B cell (primary cell): ENCODE measurements around the gene METTL27. TPM values are rescaled to one million over a fixed set of nuclear protein-coding genes. Genes with fewer than 3 reads are reported as not detected.

ENCODE experiments used
- ATAC-seq: fragments of 200-7000 bp; cut with Tn5 transposase; one replicate; pipeline ENCODE4 v1.10.0; 2021; ENCODE audit warnings: low read depth, mild to moderate bottlenecking, moderate number of reproducible peaks, moderate library complexity
- CTCF ChIA-PET: fragments of 350-600 bp; sonication (Branson Sonifier 250); formaldehyde crosslinking; loops from one replicate; lab custom pipeline; 2021; ENCODE audit warnings: antibody characterized with exemption, inconsistent platforms; lab: Charles Lee
- POLR2A ChIA-PET: fragments of 350-600 bp; sonication (Branson Sonifier 250); formaldehyde crosslinking; loops from one replicate; lab custom pipeline; 2021; ENCODE audit warnings: antibody characterized with exemption; lab: Charles Lee
- DNase-seq: peaks from one replicate; pipeline ENCODE4 v3.0.0; 2013
- H2AFZ ChIP-seq: 2 replicates; pipeline ENCODE4 v1.6.1; 2012; ENCODE audit warnings: mild to moderate bottlenecking, low read depth, low read length; ENCODE audit not compliant: insufficient read depth, poor library complexity, severe bottlenecking
- H3K27ac ChIP-seq, 2 donors: 1 replicate in 1 of 2; 2 replicates in 1 of 2; pipeline ENCODE4 v1.5.1; 2012 to 2013; ENCODE audit warnings: low read length in 2 of 2, mild to moderate bottlenecking in 2 of 2, moderate library complexity in 1 of 2
- H3K27me3 ChIP-seq, 4 experiments: fragments of 200-600 bp in 1 of 4; sonication (generic) in 1 of 4; replicated peaks in 1 of 4; 1 replicate in 2 of 4; 2 replicates in 2 of 4; pipeline versions ENCODE4 v1.6.1 to v1.7.0; 2013 to 2016; ENCODE audit warnings: low read length in 3 of 4, mild to moderate bottlenecking in 2 of 4, mixed read lengths in 1 of 4, moderate library complexity in 1 of 4; ENCODE audit not compliant: insufficient read depth in 4 of 4, control insufficient read depth in 3 of 4; ENCODE audit errors: control extremely low read depth in 1 of 4
- H3K36me3 ChIP-seq, 2 experiments: replicated peaks in 1 of 2; 1 replicate in 1 of 2; 2 replicates in 1 of 2; pipeline versions ENCODE4 v1.6.1 to v1.7.1; 2013; ENCODE audit warnings: low read length in 1 of 2; ENCODE audit not compliant: insufficient read depth in 2 of 2, control insufficient read depth in 1 of 2; ENCODE audit errors: control extremely low read depth in 1 of 2, extremely low read depth in 1 of 2
- H3K4me1 ChIP-seq, 2 donors: fragments of 200-600 bp in 1 of 2; sonication (generic) in 1 of 2; 1 replicate in 1 of 2; 2 replicates in 1 of 2; pipeline versions ENCODE4 v1.5.1 to v1.6.1; 2013 to 2017; ENCODE audit warnings: low read length in 2 of 2; ENCODE audit not compliant: control insufficient read depth in 2 of 2, insufficient read depth in 2 of 2
- H3K4me2 ChIP-seq: replicated peaks from 2 replicates; pipeline ENCODE3; 2012; ENCODE audit warnings: mild to moderate bottlenecking, low read depth, low read length; ENCODE audit not compliant: poor library complexity, severe bottlenecking
- H3K4me3 ChIP-seq, 5 experiments: fragments of 200-600 bp in 1 of 5; sonication (generic) in 1 of 5; 1 replicate in 3 of 5; 2 replicates in 2 of 5; pipeline versions ENCODE4 v1.5.1 to v1.7.0; 2011 to 2016; ENCODE audit warnings: low read length in 4 of 5, mild to moderate bottlenecking in 4 of 5, low read depth in 2 of 5, control low read depth in 1 of 5, moderate library complexity in 1 of 5; ENCODE audit not compliant: insufficient read depth in 1 of 5; ENCODE audit errors: control extremely low read depth in 1 of 5, extremely low read depth in 1 of 5
- H3K79me2 ChIP-seq: fragments of 200-600 bp; sonication (generic); one replicate; pipeline ENCODE4 v1.6.0; 2016; ENCODE audit warnings: low read length; ENCODE audit not compliant: control insufficient read depth, insufficient read depth
- H3K9ac ChIP-seq: fragments of 200-600 bp; sonication (generic); 2 replicates; pipeline ENCODE4 v1.6.1; 2017; ENCODE audit warnings: mild to moderate bottlenecking, low read length, moderate library complexity
- H3K9me3 ChIP-seq, 3 donors: one replicate each; pipeline versions ENCODE4 v1.6.1 to v1.7.1; 2013; ENCODE audit warnings: low read length in 2 of 3; ENCODE audit not compliant: control insufficient read depth in 2 of 3, insufficient read depth in 1 of 3; ENCODE audit errors: control extremely low read depth in 1 of 3
- H4K20me1 ChIP-seq: 2 replicates; pipeline ENCODE4 v1.6.0; 2012; ENCODE audit warnings: mild to moderate bottlenecking, low read length; ENCODE audit not compliant: insufficient read depth, control insufficient read depth, poor library complexity, severe bottlenecking
- H3K27ac Mint-ChIP-seq: one replicate; pipeline ENCODE4 v1.8.0; 2021; ENCODE audit warnings: mixed read lengths
- H3K27me3 Mint-ChIP-seq: one replicate; pipeline ENCODE4 v1.8.0; 2021; ENCODE audit warnings: mixed read lengths
- H3K4me1 Mint-ChIP-seq: one replicate; pipeline ENCODE4 v1.8.0; 2021; ENCODE audit warnings: mixed read lengths
- H3K4me3 Mint-ChIP-seq: one replicate; pipeline ENCODE4 v1.8.0; 2021; ENCODE audit warnings: mixed read lengths
- H3K9me3 Mint-ChIP-seq: one replicate; pipeline ENCODE4 v1.8.0; 2022; ENCODE audit warnings: mixed read lengths; ENCODE audit not compliant: insufficient read depth
- EZH2 ChIP-seq: IDR thresholded peaks from 2 replicates; pipeline ENCODE4 v1.6.1; 2012; ENCODE audit warnings: borderline replicate concordance, low read depth, mild to moderate bottlenecking, moderate library complexity, low read length; ENCODE audit not compliant: insufficient read depth, poor library complexity, severe bottlenecking
- WGBS: methylation state at CpG from one replicate; pipeline ENCODE4 v1.1.5; 2013; ENCODE audit warnings: missing lambda C conversion rate; ENCODE audit not compliant: insufficient coverage; 5-methylcytosine and 5-hydroxymethylcytosine counted together
- intact Hi-C: fragments of 100-400 bp; cut with micrococcal nuclease; formaldehyde crosslinking; loops from one replicate; pipeline ENCODE4 v1.10.0; 2022
- polyA minus RNA-seq: library from RNA; depleted of rRNA, polyadenylated mRNA; stranded (reverse); fragments of >200 nt; gene quantifications from 2 replicates; pipeline ENCODE4 v1.2.3, GENCODE V29; 2012
- polyA plus RNA-seq: library from polyadenylated mRNA; depleted of rRNA; stranded (reverse); fragments of >200 nt; gene quantifications from 2 replicates; pipeline ENCODE4 v1.2.3, GENCODE V29; 2012
- total RNA-seq, 2 donors: library from RNA; stranded (reverse); fragments of 120-200 nt in 1 of 2; gene quantifications; 1 replicate in 1 of 2; 2 replicates in 1 of 2; pipeline versions ENCODE4 v1.2.3 to v1.2.4, GENCODE V29; 2013 to 2022
- TF ChIP-seq, protein P1 (sequence below): fragments of 200-600 bp; IDR thresholded peaks from one replicate; pipeline ENCODE4 v1.8.0; 2022; ENCODE audit warnings: antibody characterized with exemption, mild to moderate bottlenecking

The METTL27 gene, protein sequence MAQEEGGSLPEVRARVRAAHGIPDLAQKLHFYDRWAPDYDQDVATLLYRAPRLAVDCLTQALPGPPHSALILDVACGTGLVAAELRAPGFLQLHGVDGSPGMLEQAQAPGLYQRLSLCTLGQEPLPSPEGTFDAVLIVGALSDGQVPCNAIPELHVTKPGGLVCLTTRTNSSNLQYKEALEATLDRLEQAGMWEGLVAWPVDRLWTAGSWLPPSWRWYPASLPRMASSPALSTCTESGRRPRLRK
- total RNA-seq (1.5 and 1.9 TPM in 2 replicates), polyA plus RNA-seq (0.37 and 0.99 TPM in 2 replicates), polyA minus RNA-seq (0.77 and 2.4 TPM in 2 replicates)
- total RNA-seq (2013): 1.1 TPM

DNA sequence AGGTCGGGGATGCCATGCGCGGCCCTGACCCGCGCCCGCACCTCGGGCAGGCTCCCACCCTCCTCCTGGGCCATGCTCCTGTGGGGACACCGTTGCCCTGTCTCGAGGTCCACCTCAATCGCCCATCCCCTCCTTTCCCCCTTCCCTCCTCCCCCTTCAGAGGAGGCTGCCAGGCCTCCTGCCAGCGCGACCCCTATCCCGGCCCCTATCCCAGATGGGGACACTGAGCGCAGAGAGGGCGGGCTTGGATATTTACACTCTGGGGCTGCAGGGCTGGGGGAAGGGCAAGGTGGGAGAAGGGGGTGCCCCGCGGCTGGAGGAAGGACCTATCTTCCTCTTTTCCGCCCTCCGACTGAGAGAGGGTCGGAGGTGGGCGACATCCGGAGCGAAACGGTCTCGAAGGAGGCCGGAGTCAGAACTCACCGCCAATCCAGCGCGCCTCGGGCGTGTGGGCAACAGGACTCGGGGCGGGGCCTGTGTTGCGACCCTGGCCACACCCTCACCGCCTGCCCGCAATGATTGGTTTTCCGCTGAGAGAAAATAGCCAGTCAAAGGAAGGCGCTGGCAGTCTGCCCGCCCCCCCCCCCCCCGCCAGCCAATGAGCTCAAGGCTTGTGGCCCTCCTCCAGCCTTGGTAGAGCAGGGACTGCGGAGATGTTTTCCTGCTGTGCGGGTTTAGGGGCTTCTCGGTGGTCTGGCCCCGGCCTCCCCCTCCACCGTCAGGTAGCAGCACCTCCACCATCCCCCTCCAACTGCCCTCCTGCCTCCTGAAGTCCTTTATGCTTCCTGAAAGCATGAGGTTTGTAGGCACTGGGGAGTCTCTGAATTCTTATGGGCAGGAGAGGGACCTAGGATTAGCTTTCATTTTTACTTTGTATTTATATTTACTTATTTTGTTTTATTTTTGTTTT lies at the start of gene METTL27:
Gene METTL27, minus strand, starts transcription at position 450 of the 910 bp plus-strand sequence. Its CDS starts 376 bp downstream, at position 74.
- Histone ChIP-seq H3K27me3 (no peaks in the 10 kb centered on the region), H3K36me3 (no peaks in the 10 kb centered on the region), H3K4me3 (peak within 1 kb of the TSS; percentile 35 to 79 (median 65)), H3K4me1 (peaks cover 25 to 40% of the 10 kb centered on the region in 2 donors), H3K4me2 (peak within 1 kb of the TSS; percentile 98), H3K27ac (peak within 1 kb of the TSS; percentile 24 to 47), H4K20me1 (no peaks in the 10 kb centered on the region), H3K9me3 (no peaks in the 10 kb centered on the region), H2AFZ (peak within 1 kb of the TSS; percentile 91), H3K79me2 (no peaks in the 10 kb centered on the region), H3K9ac (peak within 1 kb of the TSS; percentile 69)
- POLR2A ChIA-PET: interaction anchor here (0.6 to 1.3 kb wide), 6 partner anchors 9 to 368 kb away, joined by 3 to 5 read pairs (median 3); partner anchors contain the start of gene STX1A
- H3K4me1 Mint-ChIP-seq: peaks cover 32% of the 10 kb centered on the region
- H3K27me3 Mint-ChIP-seq: no peaks in the 10 kb centered on the region
- H3K9me3 Mint-ChIP-seq: no peaks in the 10 kb centered on the region
- peak within 1 kb of the TSS; percentile 87 for H3K4me3 Mint-ChIP-seq
- peak; percentile 99 for ATAC-seq
- TF ChIP-seq EZH2: no peak
- TF ChIP-seq, protein P1, sequence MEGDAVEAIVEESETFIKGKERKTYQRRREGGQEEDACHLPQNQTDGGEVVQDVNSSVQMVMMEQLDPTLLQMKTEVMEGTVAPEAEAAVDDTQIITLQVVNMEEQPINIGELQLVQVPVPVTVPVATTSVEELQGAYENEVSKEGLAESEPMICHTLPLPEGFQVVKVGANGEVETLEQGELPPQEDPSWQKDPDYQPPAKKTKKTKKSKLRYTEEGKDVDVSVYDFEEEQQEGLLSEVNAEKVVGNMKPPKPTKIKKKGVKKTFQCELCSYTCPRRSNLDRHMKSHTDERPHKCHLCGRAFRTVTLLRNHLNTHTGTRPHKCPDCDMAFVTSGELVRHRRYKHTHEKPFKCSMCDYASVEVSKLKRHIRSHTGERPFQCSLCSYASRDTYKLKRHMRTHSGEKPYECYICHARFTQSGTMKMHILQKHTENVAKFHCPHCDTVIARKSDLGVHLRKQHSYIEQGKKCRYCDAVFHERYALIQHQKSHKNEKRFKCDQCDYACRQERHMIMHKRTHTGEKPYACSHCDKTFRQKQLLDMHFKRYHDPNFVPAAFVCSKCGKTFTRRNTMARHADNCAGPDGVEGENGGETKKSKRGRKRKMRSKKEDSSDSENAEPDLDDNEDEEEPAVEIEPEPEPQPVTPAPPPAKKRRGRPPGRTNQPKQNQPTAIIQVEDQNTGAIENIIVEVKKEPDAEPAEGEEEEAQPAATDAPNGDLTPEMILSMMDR: no peak
- H3K27ac Mint-ChIP-seq: peak within 1 kb of the TSS; percentile 70
- peak; percentile 90 for DNase-seq
- 19% methylated on average over 27 of the region's 45 CpGs for WGBS
- CTCF ChIA-PET: interaction anchor here (0.6 to 2.3 kb wide), 3 partner anchors 13 to 225 kb away, joined by 4 to 11 read pairs (median 6); no protein-coding TSS in a partner anchor
- intact Hi-C loops: loop anchor here (2.0 kb wide), 1 partner anchor 104 kb away; the partner anchor contains the start of gene ABHD11
